CD4-positive, alpha-beta memory T cell (primary cell): ENCODE results near the gene GALT. TPM values are rescaled to one million over a fixed set of nuclear protein-coding genes. Genes with fewer than 3 reads are reported as not detected.

Source experiments
- CTCF ChIA-PET: fragments of 350-600 bp; sonication (Branson Sonifier 250); formaldehyde crosslinking; loops from one replicate; lab custom pipeline; 2021; ENCODE audit warnings: inconsistent platforms; ENCODE audit not compliant: partially characterized antibody; lab: Charles Lee
- POLR2A ChIA-PET: fragments of 350-600 bp; sonication (Branson Sonifier 250); formaldehyde crosslinking; loops from one replicate; lab custom pipeline; 2021; ENCODE audit not compliant: partially characterized antibody; lab: Charles Lee
- DNase-seq, 5 donors: peaks; one replicate each; pipeline versions ENCODE4 v3.0.0 to v3.0.0-alpha.2; 2020 to 2022; ENCODE audit warnings: mixed read lengths in 1 of 5
- H3K27ac ChIP-seq: one replicate; pipeline ENCODE4 v1.7.0; 2013; ENCODE audit warnings: low read depth, low read length
- H3K27me3 ChIP-seq: 2 replicates; pipeline ENCODE4 v1.7.0; 2013; ENCODE audit warnings: mild to moderate bottlenecking, low read length, moderate library complexity; ENCODE audit not compliant: insufficient read depth
- H3K36me3 ChIP-seq: 2 replicates; pipeline ENCODE4 v1.7.0; 2013; ENCODE audit warnings: mild to moderate bottlenecking, low read length, moderate library complexity; ENCODE audit not compliant: insufficient read depth
- H3K4me1 ChIP-seq: 2 replicates; pipeline ENCODE4 v1.7.0; 2013; ENCODE audit warnings: mild to moderate bottlenecking, low read length, moderate library complexity; ENCODE audit not compliant: insufficient read depth
- H3K4me3 ChIP-seq, 2 donors: one replicate each; pipeline ENCODE4 v1.7.0; 2013; ENCODE audit warnings: low read length in 2 of 2, mild to moderate bottlenecking in 1 of 2
- H3K9me3 ChIP-seq, 2 donors: one replicate each; pipeline ENCODE4 v1.7.0; 2013; ENCODE audit warnings: low read length in 2 of 2, control low read depth in 1 of 2; ENCODE audit not compliant: control insufficient read depth in 1 of 2
- H3K27ac Mint-ChIP-seq, 7 donors: one replicate each; pipeline ENCODE4 v1.8.0; 2020 to 2021; ENCODE audit warnings: mixed read lengths in 7 of 7, mild to moderate bottlenecking in 6 of 7, inconsistent platforms in 3 of 7, moderate library complexity in 3 of 7
- H3K27me3 Mint-ChIP-seq, 2 donors: one replicate each; pipeline ENCODE4 v1.8.0; 2020 to 2021; ENCODE audit warnings: mixed read lengths in 2 of 2
- H3K36me3 Mint-ChIP-seq, 2 donors: one replicate each; pipeline ENCODE4 v1.8.0; 2020 to 2021; ENCODE audit warnings: mixed read lengths in 2 of 2, inconsistent platforms in 1 of 2, mild to moderate bottlenecking in 1 of 2
- H3K4me1 Mint-ChIP-seq, 4 donors: one replicate each; pipeline ENCODE4 v1.8.0; 2020 to 2021; ENCODE audit warnings: mixed read lengths in 4 of 4, mild to moderate bottlenecking in 1 of 4
- H3K4me3 Mint-ChIP-seq, 8 donors: one replicate each; pipeline ENCODE4 v1.8.0; 2020 to 2021; ENCODE audit warnings: mixed read lengths in 8 of 8, mild to moderate bottlenecking in 7 of 8, moderate library complexity in 6 of 8, inconsistent platforms in 3 of 8
- H3K9me3 Mint-ChIP-seq, 8 donors: one replicate each; pipeline ENCODE4 v1.8.0; 2020 to 2021; ENCODE audit warnings: mixed read lengths in 8 of 8, mild to moderate bottlenecking in 5 of 8, inconsistent platforms in 3 of 8, moderate library complexity in 1 of 8
- intact Hi-C: fragments of 100-400 bp; cut with micrococcal nuclease; formaldehyde crosslinking; loops from one replicate; pipeline ENCODE4 v1.15.1; 2023
- polyA plus RNA-seq, 2 donors: library from polyadenylated mRNA; unstranded; fragments of 300-500 nt; fragmentation: Illumina TruSeq; gene quantifications; one replicate each; pipeline ENCODE4 v1.2.3, GENCODE V29; 2021
- total RNA-seq, 2 experiments: library from RNA; stranded (reverse); gene quantifications; one replicate each; pipeline ENCODE4 v1.2.3, GENCODE V29; 2021

The GALT gene
- total RNA-seq (100 to 1,000 TPM; 251 to 261 TPM), polyA plus RNA-seq (10 to 100 TPM; 81.9 to 82.9 TPM)

DNA sequence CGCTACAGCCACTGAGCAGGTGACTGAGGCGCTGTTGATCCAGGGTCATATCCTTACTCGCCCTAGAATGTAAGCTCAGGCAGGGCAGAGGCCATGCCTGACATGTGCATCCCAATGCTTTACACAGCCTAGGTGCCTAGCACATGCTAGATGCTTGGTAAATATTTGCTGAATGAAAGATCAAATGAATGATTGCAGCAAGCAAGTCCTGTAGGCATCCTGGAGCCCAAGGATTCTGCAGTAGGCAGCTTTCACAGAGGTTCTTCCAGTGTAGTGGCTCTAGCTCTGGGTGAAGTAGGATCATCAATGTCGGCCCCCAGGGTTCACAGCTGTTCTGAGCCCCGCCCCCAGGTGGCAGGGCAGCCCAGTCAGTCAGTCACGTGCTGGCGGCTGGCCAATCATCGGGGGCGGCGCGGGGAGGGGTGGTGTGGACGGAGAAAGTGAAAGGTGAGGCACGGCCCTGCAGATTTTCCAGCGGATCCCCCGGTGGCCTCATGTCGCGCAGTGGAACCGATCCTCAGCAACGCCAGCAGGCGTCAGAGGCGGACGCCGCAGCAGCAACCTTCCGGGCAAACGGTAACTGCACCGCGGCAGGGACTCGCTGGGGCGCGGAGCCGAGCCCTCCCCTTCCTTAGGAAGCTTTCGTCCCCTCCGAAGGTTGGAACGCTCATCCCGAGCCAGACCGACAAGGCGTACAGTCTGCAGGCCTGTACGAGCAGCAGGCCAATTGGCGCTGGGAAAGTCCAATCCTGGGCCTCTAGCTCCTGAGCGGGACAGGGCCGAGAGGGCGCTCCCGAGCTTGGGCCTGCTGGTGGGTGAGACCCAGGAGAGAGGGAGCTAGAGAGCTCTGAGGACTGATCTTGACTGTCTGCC lies at the start of gene GALT:
GALT (plus strand) TSS at position 465 of the 873 bp plus-strand sequence; CDS start at position 495, 30 bp downstream.
- Mint-ChIP-seq H3K4me3 (peak within 1 kb of the TSS; percentile 93 to 97 (median 95)), H3K27me3 (no peaks in the 10 kb centered on the region), H3K36me3 (peaks cover 33 to 49% of the 10 kb centered on the region in 2 donors), H3K9me3 (no peaks in the 10 kb centered on the region), H3K27ac (peak within 1 kb of the TSS; percentile 89 to 96 (median 93)), H3K4me1 (peaks cover 23 to 49% (median 31%) of the 10 kb centered on the region in 4 donors)
- Histone ChIP-seq H3K36me3 (peaks cover 33% of the 10 kb centered on the region), H3K27ac (peak within 1 kb of the TSS; percentile 84), H3K9me3 (no peaks in the 10 kb centered on the region), H3K27me3 (no peaks in the 10 kb centered on the region), H3K4me1 (peaks cover 28% of the 10 kb centered on the region), H3K4me3 (peak within 1 kb of the TSS; percentile 83 to 87)
- intact Hi-C loops: loop anchor here (1.0 to 5.0 kb wide), 5 partner anchors 9 to 958 kb away; partner anchors contain the start of genes RPP25L and SIGMAR1
- POLR2A ChIA-PET: interaction anchor here (0.8 to 22.1 kb wide), 9 partner anchors 11 to 269 kb away, joined by 3 to 484 read pairs (median 10); partner anchors contain the start of genes CCL27, DCTN3, IL11RA and MYORG
- DNase-seq: peak; percentile 92 to 96 (median 94)
- CTCF ChIA-PET: interaction anchor here (0.8 to 12.6 kb wide), 16 partner anchors 11 to 55 kb away, joined by 3 to 191 read pairs (median 4); partner anchors contain the start of genes ARID3C, CCL27, DCTN3 and RPP25L

DNA sequence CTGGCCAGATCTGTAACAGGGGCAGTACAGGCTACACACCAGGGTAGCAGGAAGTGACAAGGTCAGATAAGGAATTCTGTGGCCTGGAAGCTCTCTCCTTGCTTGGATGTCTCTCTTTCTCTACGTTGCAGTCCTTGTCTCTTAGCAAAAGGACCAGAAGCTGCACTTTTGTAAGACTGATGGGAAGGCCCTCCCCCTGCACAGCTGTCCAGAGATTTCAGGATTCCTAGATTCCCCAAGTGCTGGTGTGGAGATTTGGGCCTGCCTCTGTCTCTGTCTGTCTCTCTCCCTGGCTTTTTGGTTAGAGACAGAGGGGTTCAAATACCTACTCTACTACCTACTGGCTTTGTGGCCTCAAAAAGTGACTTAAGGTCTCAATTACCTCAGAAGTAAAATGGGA lies 46.9 kb upstream of the GALT start:
- H3K27me3 Mint-ChIP-seq: peaks cover 11% of the 10 kb centered on the region in 2 donors
- CTCF ChIA-PET: interaction anchor here (1.0 to 2.2 kb wide), 2 partner anchors 11 to 35 kb away, joined by 3 to 7 read pairs; no protein-coding TSS in a partner anchor
- POLR2A ChIA-PET: interaction anchor here (1.9 kb wide), 1 partner anchor 38 kb away, joined by 6 read pairs; the partner anchor contains the start of gene SIGMAR1
- H3K27me3 ChIP-seq: peaks cover 7% of the 10 kb centered on the region
- intact Hi-C loops: no loop called here
- no peak overlapping the region for H3K27ac Mint-ChIP-seq
- H3K9me3 ChIP-seq: no peaks in the 10 kb centered on the region
- H3K9me3 Mint-ChIP-seq: no peaks in the 10 kb centered on the region
- no peaks in the 10 kb centered on the region for H3K4me1 ChIP-seq
- DNase-seq: no peak
- H3K4me3 Mint-ChIP-seq: no peak overlapping the region
- H3K36me3 Mint-ChIP-seq: no peaks in the 10 kb centered on the region
- H3K4me3 ChIP-seq: no peak overlapping the region
- no peak overlapping the region for H3K27ac ChIP-seq
- no peaks in the 10 kb centered on the region for H3K36me3 ChIP-seq
- peaks cover 0 to 2% (median 0%) of the 10 kb centered on the region in 4 donors for H3K4me1 Mint-ChIP-seq

DNA sequence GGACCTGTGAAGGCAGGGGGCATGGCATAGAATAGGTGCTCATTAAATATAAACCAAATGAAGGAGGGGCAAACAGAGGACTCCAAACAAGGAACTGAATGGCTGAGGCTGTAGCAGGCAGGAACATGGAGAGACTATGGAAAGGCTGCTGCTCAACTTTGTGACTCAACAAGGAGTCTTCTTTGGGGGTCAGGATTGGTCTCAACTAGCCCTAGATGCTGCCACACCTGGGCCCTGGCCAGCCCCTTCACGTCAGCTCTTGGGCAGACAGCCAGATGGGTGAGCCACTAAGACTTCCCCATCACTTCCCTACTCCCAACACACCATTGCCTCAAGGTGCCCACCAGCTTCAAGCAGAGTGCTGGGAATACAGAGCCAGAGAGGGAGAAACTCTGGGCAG lies 45.6 kb upstream of the GALT start:
- no peaks in the 10 kb centered on the region for H3K36me3 Mint-ChIP-seq
- H3K4me1 ChIP-seq: no peaks in the 10 kb centered on the region
- H3K4me3 Mint-ChIP-seq: no peak overlapping the region
- H3K9me3 Mint-ChIP-seq: no peaks in the 10 kb centered on the region
- H3K4me1 Mint-ChIP-seq: peaks cover 0 to 2% (median 0%) of the 10 kb centered on the region in 4 donors
- H3K36me3 ChIP-seq: no peaks in the 10 kb centered on the region
- no peak overlapping the region for H3K27ac ChIP-seq
- CTCF ChIA-PET: interaction anchor here (0.8 to 1.0 kb wide), 2 partner anchors 10 to 33 kb away, joined by 3 read pairs; no protein-coding TSS in a partner anchor
- POLR2A ChIA-PET: no interaction called here
- intact Hi-C loops: loop anchor here (5.0 kb wide), 1 partner anchor 36 kb away; the partner anchor contains the start of gene SIGMAR1
- no peak overlapping the region for H3K4me3 ChIP-seq
- no peaks in the 10 kb centered on the region for H3K27me3 ChIP-seq
- H3K9me3 ChIP-seq: no peaks in the 10 kb centered on the region
- no peak for DNase-seq
- H3K27me3 Mint-ChIP-seq: peaks cover 5 to 6% of the 10 kb centered on the region in 2 donors
- peak overlapping the region in 1 of 7 donors; percentile 14 for H3K27ac Mint-ChIP-seq

DNA sequence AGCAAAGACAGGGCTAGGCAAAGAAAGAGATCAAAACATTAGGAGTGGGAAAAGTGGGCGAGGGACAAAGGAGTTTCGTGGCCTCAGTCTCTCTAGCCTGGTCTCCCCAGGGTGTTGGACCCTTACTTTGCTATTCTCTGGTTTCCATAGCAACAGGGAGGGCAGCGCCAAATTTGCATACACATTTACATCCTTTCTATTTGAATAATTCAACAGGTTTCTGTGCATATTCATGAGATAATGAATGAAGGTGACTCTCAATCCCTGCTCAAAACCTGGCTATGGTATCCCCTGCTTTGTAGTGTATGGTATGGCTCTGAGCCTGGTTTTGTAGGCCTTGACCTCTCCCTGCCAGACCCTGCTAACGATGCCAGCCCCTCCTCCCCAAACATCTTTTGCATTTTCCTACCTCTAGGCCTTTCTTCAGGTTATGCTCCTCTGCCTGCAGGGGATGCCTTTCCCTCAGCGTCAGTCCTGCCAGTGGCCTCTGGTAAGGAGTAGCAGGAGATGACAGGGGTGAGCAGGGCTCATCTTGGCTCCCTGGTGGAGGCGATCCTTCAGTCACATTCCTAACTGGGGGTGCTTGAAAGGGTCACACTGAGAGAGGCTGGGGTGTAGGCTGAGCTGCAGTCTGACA lies 44.4 kb upstream of the GALT start:
- Mint-ChIP-seq H3K9me3 (no peaks in the 10 kb centered on the region), H3K4me3 (no peak overlapping the region), H3K36me3 (no peaks in the 10 kb centered on the region), H3K27ac (peak overlapping the region in 1 of 7 donors; percentile 71), H3K27me3 (peaks cover 0 to 6% of the 10 kb centered on the region in 2 donors), H3K4me1 (peaks cover 0 to 2% (median 0%) of the 10 kb centered on the region in 4 donors)
- H3K9me3 ChIP-seq: no peaks in the 10 kb centered on the region
- H3K27ac ChIP-seq: no peak overlapping the region
- no peaks in the 10 kb centered on the region for H3K4me1 ChIP-seq
- H3K4me3 ChIP-seq: no peak overlapping the region
- CTCF ChIA-PET: interaction anchor here (0.9 to 5.6 kb wide), 13 partner anchors 9 to 300 kb away, joined by 3 to 70 read pairs (median 4); partner anchors contain the start of genes DCTN3, RPP25L and SIGMAR1
- no peaks in the 10 kb centered on the region for H3K36me3 ChIP-seq
- no peaks in the 10 kb centered on the region for H3K27me3 ChIP-seq
- no peak for DNase-seq
- intact Hi-C loops: loop anchor here (5.0 kb wide), 1 partner anchor 35 kb away; the partner anchor contains the start of gene SIGMAR1
- POLR2A ChIA-PET: no interaction called here

DNA sequence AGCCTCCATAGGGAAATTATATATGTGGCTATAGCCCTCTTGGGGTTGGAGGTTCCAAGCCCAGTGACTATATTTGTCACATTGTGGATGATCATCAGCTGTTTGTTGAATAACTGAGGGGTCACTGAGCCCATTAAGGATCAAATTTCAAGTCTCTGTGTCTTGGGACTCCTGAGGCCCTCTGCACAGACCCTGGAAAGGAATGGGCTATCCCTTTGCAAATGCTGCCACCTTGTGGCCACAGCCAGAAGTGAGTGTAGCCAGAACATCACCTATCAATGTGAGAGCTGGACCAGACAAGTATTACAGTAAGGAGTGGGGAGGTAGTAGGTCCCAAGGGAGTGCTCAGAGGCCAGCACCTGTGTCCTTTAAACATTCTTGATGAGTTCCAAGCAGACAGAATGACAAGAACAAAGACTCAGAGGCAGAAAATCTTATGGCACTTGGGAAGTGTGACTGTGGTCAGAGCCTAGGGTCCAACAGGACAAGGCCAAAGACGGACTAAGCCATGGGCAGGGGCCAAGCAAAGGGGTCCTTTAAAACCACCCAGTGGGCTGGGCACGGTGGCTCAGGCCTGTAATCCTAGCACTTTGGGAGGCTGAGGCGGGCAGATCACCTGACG lies 42.8 kb upstream of the GALT start:
- H3K36me3 ChIP-seq: no peaks in the 10 kb centered on the region
- CTCF ChIA-PET: interaction anchor here (0.6 to 5.6 kb wide), 28 partner anchors 9 to 614 kb away, joined by 3 to 70 read pairs (median 4); partner anchors contain the start of genes ARID3C, CCL27, DCTN3 and GALT
- H3K27me3 ChIP-seq: no peaks in the 10 kb centered on the region
- intact Hi-C loops: loop anchor here (1.0 to 5.0 kb wide), 2 partner anchors 34 to 166 kb away; partner anchors contain the start of gene SIGMAR1
- H3K4me3 ChIP-seq: no peak overlapping the region
- no peak overlapping the region for H3K27ac Mint-ChIP-seq
- H3K36me3 Mint-ChIP-seq: no peaks in the 10 kb centered on the region
- peaks cover 0 to 2% (median 0%) of the 10 kb centered on the region in 4 donors for H3K4me1 Mint-ChIP-seq
- H3K27ac ChIP-seq: no peak overlapping the region
- H3K4me1 ChIP-seq: no peaks in the 10 kb centered on the region
- H3K9me3 ChIP-seq: no peaks in the 10 kb centered on the region
- H3K27me3 Mint-ChIP-seq: peaks cover 0 to 3% of the 10 kb centered on the region in 2 donors
- H3K4me3 Mint-ChIP-seq: no peak overlapping the region
- DNase-seq: peak; percentile 67 to 78 (median 74)
- POLR2A ChIA-PET: no interaction called here
- H3K9me3 Mint-ChIP-seq: no peaks in the 10 kb centered on the region

DNA sequence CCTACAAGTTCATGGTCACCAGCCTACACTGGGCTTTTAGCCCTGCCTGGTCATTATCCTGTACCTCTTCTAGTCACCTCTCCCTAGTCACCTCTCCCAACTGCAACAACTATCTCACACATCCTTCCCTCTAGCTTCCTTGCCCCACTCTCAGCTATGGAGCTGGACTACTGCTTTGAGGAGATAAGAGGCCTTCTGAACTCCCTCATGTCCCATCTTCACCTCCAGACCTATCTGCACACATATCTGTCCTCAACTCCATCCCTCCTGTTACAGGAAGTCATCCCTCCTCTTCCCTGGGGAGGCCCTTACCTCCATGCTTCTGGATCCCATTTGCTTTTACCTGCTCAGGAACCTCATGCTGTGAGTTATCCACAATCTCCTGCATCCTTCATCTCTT lies 40.3 kb upstream of the GALT start:
- peaks cover 3 to 14% (median 8%) of the 10 kb centered on the region in 4 donors for H3K4me1 Mint-ChIP-seq
- no peak overlapping the region for H3K27ac ChIP-seq
- peaks cover 0 to 2% of the 10 kb centered on the region in 2 donors for H3K36me3 Mint-ChIP-seq
- H3K27ac Mint-ChIP-seq: no peak overlapping the region
- no peaks in the 10 kb centered on the region for H3K27me3 ChIP-seq
- no peaks in the 10 kb centered on the region for H3K9me3 ChIP-seq
- peaks cover 0 to 2% of the 10 kb centered on the region in 2 donors for H3K27me3 Mint-ChIP-seq
- DNase-seq: no peak
- intact Hi-C loops: no loop called here
- peaks cover 5% of the 10 kb centered on the region for H3K4me1 ChIP-seq
- H3K36me3 ChIP-seq: no peaks in the 10 kb centered on the region
- H3K4me3 ChIP-seq: no peak overlapping the region
- ChIA-PET POLR2A (interaction anchor here (1.5 kb wide), 1 partner anchor 31 kb away, joined by 5 read pairs; the partner anchor contains the start of gene SIGMAR1), CTCF (interaction anchor here (0.6 to 5.6 kb wide), 6 partner anchors 8 to 451 kb away, joined by 3 to 70 read pairs (median 12); partner anchors contain the start of gene SIGMAR1)
- no peaks in the 10 kb centered on the region for H3K9me3 Mint-ChIP-seq
- no peak overlapping the region for H3K4me3 Mint-ChIP-seq
